IPS-NIHi11 (cell line): Measurements from ENCODE around the gene HOXA11.

Experiments
- DNase-seq: peaks from one replicate; pipeline ENCODE4 v3.0.0; 2012; ENCODE audit warnings: mixed read lengths, low spot score

Gene HOXA11

GRCh38 chr7:27192546-27193334 lies 7.7 kb upstream of the HOXA11 start:
- DNase-seq, result no peak

- no peak for DNase-seq
Measured at GRCh38 chr7:27191833-27192545, 7.0 kb upstream of the HOXA11 start.

- no peak for DNase-seq
Measured at GRCh38 chr7:27191161-27191731, 6.2 kb upstream of the HOXA11 start.

GRCh38 chr7:27189997-27190748 lies 5.1 kb upstream of the HOXA11 start:
- no peak for DNase-seq

GRCh38 chr7:27189295-27189996 lies 4.4 kb upstream of the HOXA11 start:
- DNase-seq, result no peak

GRCh38 chr7:27188386-27189294 lies 3.6 kb upstream of the HOXA11 start:
- DNase-seq, result peak; percentile 41

- DNase-seq, result no peak
Measured at GRCh38 chr7:27187475-27188385, 2.7 kb upstream of the HOXA11 start.

GRCh38 chr7:27186668-27187474 lies 1.8 kb upstream of the HOXA11 start:
- DNase-seq, result no peak

GRCh38 chr7:27185854-27186667 lies 1.0 kb upstream of the HOXA11 start:
- no peak for DNase-seq

- no peak for DNase-seq
Measured at GRCh38 chr7:27184337-27185012, 557 bp downstream of the HOXA11 start.

- DNase-seq, result no peak
Measured at GRCh38 chr7:27183682-27184336, 1.2 kb downstream of the HOXA11 start.

GRCh38 chr7:27182861-27183681 lies 2.0 kb downstream of the HOXA11 start:
- DNase-seq, result peak; percentile 72

GRCh38 chr7:27182285-27182841 lies 2.7 kb downstream of the HOXA11 start:
- DNase-seq, result no peak

- no peak for DNase-seq
Measured at GRCh38 chr7:27181795-27182275, 3.2 kb downstream of the HOXA11 start.
